HG02642 (cell line): ENCODE data around the gene SPNS3.

Experiments used
- ATAC-seq: cut with Tn5 transposase; IDR thresholded peaks from one replicate; pipeline ENCODE4 v1.9.1; 2021; ENCODE audit warnings: mild to moderate bottlenecking; ENCODE audit not compliant: unreplicated experiment, poor library complexity

The SPNS3 gene

DNA sequence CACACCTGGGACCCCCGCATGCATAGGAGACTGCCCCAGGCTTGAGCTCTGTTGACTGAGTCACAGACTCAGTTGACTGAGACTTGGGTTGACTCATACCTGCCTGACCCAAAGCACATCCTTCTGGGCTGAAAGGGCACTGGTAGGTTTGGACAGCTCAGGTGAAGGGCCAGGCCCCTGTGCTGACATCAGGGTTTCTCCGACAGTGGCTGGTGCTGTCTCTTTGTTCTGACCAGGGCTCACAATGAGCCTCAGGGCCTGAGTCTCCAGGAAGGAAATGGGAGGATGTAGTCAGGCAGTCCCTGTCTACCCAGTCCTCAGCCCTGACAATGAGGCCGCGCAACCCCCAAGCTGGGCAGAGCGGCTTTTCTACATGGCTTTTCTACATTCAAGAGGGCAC lies 71.4 kb downstream of the SPNS3 start:
- ATAC-seq = no peak

DNA sequence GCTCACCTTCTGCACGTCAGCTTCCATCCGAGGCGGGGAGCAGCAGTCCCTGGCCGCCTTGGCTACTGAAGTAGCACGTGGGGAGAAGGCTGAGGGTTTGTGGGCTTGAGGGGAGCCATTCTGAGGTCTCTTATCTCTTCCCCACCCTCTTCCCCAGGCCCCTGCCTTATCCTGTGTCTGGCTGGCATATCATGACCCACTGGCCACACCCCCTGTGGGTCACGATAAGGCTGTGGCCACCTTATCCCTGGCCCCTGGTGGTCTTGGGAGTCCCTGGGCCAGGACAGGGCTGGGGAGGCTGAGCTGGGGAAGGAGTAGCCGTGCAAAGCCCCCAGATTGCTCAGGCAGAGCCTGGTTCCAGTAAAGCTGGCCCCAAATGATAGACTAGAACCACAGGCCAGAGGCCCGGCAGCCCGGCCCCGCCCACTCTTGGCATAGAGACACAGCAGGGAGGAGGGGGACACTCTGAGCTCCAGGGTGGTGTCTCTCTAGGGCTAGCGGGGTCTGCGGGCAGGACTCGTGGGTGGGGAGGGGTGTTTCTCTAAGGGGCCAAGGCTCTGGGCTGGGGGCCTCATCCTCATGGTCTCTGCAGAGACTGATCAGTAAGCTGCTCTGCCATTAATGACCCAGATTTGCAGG lies 72.6 kb downstream of the SPNS3 start:
- no peak for ATAC-seq

GRCh38 chr17:4506892-4507291 lies 73.2 kb downstream of the SPNS3 start:
- ATAC-seq = no peak

GRCh38 chr17:4507361-4508111 lies 73.8 kb downstream of the SPNS3 start:
- no peak for ATAC-seq

DNA sequence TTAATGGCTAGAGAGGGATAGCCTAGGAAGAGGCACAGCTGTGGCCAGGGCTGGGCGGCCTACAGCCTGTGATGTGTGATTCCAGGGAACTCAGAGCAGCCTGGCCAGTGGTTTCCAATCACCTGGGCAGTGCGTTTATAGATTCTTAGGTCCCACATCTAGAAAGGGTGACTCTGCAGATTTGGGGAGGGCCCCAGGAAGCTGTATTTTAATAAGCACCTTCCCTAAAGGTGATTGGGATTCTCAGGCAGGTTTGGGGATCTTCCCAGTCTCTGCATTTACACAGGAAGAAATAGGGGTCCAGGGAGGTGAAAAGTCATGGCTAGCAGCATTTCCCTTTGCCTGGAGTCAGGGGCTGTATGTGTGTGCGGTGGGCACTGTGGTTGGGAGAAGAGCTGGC lies 74.5 kb downstream of the SPNS3 start:
- no peak for ATAC-seq

GRCh38 chr17:4509401-4509800 lies 75.7 kb downstream of the SPNS3 start:
- ATAC-seq = no peak

GRCh38 chr17:4509923-4510617 lies 76.3 kb downstream of the SPNS3 start:
- no peak for ATAC-seq

DNA sequence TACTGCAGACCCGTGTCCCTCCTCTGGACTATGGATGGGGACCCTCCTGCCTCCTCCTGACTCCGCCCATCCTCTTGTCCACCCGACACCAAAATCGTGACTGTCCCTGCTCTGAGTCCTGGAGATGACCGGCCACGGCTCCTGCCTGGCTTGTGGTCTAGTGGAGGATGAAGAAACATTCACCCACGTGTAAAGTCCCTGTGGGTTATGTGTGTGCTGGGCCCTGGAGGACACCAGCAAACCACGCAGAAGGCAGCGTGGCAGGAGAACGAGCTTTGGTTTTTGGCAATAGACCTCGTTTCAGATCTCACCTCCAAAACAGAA lies 76.8 kb downstream of the SPNS3 start:
- no peak for ATAC-seq

DNA sequence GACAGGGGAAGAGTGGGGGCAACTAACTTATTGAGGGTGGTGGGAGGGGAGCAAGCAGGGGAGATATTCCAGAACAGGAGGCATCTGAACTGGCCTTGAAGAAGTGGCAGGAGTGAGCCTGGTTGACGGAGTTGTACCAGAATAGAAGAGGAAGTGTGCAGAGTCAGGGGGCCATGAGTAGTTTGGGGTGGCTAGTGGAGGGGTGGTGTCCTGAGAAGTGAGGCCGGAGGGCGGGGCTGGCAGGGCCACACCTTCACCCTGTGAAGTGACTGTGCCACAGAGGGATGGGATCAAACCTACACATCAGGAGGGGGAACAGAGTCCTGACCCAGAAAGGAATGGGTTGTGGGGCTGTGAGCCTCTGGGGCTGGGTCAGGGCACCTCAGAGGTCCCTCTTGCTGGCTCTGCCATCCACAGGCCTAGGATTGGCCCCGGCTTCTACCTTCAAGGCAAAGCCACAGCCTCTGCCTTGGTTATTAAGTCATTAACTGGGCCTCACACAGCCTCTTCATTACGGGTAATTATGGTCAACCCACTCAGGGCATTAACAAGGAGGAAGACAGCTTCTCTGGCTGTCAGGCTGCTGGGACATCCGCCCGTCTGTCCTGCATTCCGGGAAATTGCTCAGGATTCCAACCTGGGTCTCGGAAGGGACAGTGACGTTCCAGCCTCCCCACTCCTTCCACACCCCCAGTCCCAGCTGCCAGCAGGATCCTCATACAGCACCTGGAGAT lies 77.6 kb downstream of the SPNS3 start:
- no peak for ATAC-seq

DNA sequence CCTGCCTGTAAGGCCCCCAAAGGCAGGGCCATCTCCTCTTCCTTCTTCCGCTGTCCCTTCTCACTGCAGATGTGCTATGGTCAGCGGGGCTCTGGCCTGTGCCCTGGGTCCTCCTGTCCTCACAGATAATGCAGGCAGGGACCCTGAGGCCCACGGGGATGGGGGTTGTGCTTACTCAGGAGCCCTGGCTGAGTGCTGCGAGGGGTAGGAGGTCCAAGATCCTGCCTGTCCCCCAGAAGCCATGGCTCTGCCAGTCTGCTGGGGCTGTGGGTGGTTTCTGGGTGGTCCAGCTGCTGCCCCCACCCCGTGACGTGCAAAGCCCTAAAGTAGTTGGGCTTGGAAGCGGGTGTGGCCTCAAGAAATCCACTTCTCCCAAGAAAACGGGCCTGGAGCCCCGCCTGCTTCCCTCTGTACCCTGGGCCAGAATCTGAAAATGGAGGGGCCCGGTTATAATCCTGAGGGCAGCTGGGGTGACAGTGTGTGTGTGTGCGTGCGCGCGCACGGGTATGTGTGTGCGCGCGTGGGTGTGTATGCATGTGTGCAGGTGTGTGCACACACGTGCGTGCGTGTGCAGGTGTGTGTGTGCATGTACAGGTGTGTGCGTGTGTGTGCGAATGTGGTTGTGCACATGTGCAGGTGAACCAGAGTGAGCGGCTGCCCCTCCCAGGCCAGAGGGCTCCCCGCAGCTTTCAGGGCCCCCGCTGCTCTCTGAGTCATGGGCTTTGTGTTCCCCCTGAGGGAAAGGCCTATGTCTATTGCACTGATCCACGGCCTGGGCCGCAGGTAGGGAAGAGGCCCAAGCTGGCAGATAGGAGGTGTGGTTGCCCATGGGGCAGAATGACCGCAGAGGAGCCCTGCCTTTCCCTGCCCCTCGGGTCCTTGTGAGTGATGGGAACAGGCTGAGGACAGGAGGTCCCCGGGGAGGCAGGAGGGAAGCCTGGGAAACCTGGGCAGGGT lies 78.7 kb downstream of the SPNS3 start:
- ATAC-seq = no peak

DNA sequence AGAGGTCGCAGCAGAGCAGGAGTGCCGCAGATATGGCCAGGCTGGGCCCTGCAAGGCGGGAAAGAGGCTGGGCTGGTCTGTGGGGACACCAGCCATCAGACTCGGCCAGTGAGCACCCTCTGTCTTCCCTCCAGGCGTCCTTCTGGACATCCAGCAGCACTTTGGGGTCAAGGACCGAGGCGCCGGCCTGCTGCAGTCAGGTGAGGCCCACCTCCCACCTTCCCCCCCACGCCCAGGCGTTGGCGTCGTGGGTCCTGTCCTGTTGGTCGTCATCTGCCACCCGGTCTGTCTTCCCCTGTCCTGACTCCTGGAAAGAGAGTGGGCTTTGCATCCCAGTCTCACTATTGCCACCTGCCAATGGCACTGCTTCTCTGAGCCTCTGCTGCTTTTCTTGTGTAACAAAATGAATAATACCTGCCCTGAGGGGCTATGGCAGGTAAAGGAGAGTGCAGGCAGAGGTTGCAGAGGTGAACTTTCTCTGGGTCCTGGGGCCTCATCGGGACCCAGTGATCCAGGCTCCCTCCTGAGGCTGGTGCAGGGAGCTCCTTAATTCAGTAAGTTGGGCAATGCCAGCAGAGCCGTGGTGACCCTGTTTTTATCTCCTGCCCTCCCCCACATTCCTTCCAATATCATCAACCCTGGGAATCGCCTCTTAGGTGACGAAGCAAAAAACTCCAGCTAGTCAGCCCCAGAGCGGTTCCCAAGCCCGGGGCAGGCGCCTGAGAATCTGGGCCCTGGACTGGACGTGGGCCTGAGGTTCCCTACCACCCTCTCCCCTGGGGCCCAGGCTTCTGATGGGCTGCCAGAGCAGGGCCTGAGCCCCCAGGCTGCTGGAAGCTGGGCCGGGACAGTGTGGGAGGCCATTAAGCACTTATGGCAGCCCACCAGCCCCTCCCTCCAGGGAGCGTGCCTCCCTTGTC lies 79.6 kb downstream of the SPNS3 start:
- no peak for ATAC-seq

DNA sequence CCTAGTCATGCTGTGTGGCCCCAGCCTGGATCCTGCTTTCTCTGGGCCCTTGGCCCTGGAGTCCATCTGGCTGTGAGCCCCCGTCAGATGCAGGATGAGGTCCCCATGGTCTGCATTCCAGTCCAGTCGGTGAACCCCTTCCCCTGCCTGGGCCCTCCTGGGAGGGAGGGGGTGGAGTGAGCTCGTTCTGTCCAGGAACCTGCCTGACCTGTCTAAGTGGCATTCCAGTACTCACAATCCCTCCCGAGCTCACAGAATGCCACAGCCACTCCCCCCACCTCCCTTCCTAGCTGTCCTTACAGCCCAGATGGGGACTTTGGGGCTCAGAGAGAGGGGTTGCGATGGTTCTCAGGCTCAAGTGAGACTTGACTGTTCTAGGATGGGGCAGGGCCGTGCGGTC lies 80.5 kb downstream of the SPNS3 start:
- no peak for ATAC-seq

DNA sequence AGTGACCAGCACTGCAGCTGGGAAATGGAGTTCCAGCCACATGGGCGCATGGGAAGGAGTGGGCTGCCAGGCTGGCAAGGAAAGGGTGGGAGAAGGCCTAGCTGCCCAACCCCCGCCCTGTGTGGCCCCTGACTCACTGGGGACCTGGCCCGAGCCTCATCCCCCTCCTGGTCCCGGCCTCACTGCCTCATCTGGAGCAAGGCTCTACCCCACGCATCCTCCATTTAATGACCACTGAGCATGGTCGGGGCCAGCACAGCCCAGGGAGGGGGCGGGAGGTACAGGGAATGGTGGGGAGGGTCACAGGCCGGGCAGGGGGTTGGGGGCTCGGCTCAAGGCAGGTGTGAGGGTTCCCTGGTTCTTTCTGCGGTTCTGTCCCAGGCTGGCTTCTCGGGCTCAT lies 81.0 kb downstream of the SPNS3 start:
- no peak for ATAC-seq

- ATAC-seq = no peak
Observed at GRCh38 chr17:4515501-4515900, 81.8 kb downstream of the SPNS3 start.

DNA sequence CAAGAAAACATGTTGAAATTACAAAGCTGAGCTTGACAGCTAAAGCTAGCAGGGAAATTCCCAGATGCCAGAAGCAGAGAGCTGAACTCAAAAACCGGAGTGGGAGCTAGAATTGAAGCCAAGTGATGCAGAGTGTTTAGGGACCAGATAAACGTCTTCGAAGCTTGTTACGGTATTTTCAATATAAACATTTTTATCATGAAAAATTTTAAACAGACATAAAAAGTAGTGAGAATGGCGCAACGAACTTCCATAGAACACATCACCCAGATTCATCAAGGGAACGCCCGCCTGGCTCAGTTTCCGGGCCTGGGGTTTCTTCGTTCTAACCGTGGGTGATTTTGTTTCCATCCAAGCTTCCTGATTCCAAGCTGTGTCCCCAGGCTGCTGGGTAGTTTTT lies 83.0 kb downstream of the SPNS3 start:
- ATAC-seq = no peak

- no peak for ATAC-seq
Observed at GRCh38 chr17:4518901-4519300, 85.2 kb downstream of the SPNS3 start.

DNA sequence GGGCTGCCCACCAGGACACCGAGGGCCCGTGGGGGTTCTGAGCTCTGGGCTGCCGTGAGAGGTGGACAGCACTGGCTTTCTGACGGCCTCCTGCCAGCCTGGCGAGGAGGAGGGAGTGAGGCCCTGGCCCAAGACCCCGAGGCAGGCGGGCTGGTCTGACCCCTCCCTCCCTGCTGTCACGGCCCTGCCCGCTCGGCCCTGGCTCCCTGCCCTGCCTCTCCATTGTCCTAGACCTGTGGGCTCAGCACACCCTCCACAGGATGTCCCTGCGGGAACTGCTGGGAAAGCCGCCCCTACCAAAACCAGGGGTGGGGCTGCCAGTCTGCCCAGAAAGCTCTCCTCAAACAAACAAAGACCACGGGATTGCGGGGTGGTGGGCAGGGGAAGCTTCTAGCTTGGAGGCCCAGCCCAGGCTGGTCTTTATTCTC lies 85.6 kb downstream of the SPNS3 start:
- ATAC-seq = no peak

GRCh38 chr17:4520060-4520893 lies 86.5 kb downstream of the SPNS3 start:
- no peak for ATAC-seq
